T follicular helper cell (primary cell): Measurements from ENCODE around the gene TASP1.
"Not testable (repeated sequence)": the region's sequence is repeated elsewhere in the genome, so short reads cannot be mapped to it uniquely, and the experiment has no call there.

ENCODE experiments used
- DNase-seq: peaks from one replicate; pipeline ENCODE4 v3.0.0-alpha.2; 2020; ENCODE audit warnings: low read depth

Gene TASP1

DNA sequence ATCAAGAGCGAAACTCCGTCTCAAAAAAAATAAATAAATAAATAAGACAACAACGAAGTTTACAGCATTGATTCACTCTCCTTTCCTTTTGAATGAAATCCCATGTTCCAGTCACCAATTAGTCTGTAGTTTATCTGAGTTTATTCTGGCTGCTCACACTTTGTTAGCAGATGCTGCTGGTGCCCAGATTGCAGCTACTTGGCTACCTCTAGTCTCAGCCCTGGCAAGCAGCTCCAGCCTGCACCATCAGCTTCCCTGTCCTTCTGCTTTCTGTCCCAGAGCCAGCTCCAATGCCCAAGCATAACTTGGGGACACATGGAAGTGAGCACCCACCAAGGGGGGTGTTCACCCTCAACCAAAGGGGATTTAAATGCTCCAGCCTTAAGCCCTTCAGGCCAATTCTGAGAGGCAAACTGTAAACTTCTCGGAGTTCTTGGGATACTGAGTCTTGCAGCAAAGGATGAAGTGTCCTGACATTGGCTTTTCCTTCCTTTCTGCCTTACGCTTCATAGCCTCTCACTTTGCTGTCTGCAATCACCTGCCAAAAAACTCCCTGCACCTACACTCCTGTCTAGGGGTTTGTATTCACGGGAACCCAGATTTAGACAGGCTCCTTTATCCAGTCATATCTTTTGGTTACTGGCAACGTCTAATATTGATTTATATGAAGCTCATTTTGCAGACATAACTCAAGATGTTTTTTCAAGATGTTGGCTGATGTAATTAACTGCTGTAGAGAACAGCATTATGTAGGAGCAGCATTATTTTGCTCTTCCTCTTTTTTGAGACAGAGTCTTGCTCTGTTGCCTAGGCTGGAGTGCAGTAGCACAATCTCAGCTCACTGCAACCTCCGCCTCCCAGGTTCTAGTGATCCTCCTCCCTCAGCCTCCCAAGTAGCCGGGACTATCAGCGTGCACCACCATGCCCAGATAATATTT lies 9.8 kb upstream of the TASP1 start:
- DNase-seq, result no peak

DNA sequence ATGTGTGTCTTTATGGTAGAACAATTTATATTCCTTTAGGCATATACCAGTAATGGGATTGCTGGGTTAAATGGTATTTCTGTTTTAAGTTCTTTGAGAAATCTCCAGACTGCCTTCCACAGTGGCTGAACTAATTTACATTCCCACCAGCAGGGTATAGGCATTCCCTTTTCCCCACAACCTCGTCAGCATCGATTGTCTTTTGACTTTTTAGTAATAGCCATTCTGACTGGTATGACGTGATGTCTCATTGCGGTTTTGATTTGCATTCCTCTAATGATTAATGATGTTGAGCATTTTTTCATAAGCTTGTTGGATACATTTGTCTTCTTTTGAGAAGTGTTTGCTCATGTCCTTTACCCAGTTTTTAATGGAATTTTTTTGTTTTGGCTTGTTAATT lies 5.3 kb upstream of the TASP1 start:
- DNase-seq, result no peak

DNA sequence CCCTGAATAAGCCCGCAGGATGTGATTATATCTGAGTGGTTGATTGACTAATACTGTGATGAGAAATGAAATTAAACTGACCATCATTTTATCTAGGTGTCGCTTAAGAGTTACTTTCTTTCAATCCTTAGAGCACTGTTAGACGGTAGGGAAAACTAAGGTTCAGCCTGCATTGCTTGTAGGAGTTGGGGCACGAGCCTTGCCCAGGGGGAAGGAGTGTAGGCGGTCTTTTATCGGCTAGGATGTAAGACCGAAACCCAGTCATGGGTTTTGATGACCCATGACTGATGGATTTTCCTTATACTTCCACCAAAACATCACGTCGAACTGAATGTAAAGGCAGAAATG lies 392 bp upstream of the TASP1 start:
- DNase-seq, result no peak

DNA sequence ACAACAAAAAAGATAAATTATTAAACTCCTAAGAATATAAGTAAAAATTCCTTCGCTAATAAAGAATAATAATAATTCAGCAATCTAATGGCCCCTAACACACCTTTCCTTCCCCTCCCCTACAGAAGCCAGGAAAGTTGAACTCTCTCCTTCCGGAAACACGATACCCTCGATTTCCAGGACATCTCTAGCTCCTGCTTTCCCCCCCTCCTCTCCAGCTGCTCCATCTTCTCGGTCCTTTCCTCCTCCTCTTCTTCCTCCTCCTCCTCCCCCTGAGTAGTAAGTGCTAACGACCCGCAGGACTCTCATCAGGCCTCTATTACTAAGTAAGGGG lies 603 bp downstream of the TASP1 start:
- no peak for DNase-seq

- no peak for DNase-seq
Observed at GRCh38 chr20:13632431-13632830, 6.3 kb downstream of the TASP1 start.

DNA sequence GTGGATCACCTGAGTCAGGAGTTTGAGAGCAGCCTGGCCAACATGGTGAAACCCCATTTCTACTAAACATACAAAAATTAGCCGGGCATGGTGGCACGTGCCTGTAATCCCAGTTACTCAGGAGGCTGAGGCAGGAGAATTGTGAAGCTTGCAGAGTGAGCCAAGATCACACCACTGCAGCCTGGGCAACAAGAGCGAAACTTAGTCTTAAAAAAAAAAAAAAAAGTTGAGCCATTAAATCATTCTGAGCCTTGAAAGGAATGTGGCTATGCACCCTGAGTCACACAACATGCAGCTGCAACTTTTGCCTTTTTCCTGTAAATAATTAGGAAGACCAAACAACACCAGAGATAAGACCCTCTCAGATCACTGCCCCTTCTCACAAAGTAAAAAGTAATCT lies 11.2 kb downstream of the TASP1 start:
- not testable (repeated sequence) for DNase-seq

DNA sequence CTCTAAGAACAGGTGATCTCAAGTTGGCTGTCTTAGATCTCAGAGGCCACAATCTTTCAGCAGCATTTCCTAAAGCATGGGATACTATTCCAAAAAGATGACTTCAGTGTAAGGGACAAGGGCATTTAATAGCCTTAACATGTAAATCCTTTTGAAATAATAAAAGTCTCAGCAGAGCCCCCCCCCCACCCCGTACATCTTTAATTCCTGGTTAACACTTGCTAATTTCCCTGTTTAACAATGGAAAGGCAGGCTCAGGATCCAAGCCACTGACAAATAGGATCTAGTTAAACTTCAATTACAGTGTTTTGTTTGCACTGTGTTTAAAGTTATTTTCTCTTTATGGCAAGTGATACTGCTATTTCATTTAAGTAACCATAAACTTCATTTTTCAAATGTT lies 12.0 kb downstream of the TASP1 start:
- no peak for DNase-seq

- no peak for DNase-seq
Observed at GRCh38 chr20:13625304-13625979, 13.3 kb downstream of the TASP1 start.

GRCh38 chr20:13619415-13619814 lies 19.3 kb downstream of the TASP1 start:
- not testable (repeated sequence) for DNase-seq

GRCh38 chr20:13618456-13618855 lies 20.3 kb downstream of the TASP1 start:
- not testable (repeated sequence) for DNase-seq

DNA sequence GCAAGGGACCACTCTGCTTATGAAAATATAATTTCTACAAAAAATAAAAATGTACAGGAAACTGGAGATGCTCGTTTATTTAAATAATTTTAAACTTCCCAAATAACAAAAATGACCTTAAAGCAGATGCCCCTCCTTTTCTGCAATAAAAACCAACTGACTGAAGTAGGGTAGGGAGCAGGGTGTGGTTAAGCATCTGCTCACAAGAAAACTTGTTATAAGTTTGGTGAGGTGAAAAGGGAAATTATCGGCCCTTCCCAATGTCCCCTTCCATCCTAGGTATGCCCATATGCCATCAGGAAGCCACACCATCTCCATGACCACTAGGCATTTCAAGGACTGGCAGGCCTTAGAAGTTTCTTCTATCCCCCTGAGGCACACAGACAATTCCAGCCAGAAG lies 21.1 kb downstream of the TASP1 start:
- DNase-seq, result not testable (repeated sequence)

DNA sequence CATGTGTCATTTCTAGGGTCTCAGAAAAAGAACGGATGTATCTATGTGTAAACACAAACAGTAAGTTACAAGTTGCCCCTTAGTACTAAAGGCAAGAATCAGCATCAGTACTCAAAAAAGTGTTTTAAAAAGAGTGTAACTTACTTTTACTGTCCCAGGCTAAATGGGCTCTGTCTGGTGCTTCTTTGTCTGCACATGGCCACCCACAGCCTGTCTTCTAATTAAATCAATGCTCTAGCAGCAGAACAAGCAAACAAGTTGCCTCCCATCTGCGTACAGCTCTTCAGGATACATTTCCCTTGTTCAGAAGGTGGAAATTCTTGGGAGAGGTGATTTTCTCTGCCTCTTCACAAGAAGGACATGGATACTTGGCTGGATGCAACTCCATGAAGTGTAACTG lies 22.0 kb downstream of the TASP1 start:
- not testable (repeated sequence) for DNase-seq

GRCh38 chr20:13613917-13614316 lies 24.8 kb downstream of the TASP1 start:
- DNase-seq, result no peak

DNA sequence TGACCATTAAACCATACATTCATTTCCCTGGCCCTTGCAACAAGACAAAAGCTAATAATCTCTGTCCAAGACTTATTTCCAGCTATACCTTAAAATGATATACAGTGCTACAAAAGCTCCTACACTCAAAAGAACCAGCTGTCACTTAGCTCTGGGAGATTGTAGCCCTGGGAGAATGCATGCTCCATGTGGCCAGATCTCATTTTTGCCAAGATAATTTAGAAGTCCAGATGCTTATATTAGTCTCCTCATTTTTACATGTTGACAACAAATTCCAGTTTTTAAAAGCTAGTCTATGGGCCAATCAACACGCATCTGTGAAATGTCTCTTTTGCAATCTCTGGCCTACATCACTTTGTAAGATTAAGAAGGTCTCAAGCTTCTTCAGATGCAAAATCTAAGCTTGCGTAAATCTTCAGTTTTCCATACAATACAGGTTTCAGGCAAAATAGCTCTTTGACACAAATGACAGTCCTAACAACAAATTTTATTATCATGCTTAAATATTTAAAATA lies 27.1 kb downstream of the TASP1 start:
- no peak for DNase-seq

DNA sequence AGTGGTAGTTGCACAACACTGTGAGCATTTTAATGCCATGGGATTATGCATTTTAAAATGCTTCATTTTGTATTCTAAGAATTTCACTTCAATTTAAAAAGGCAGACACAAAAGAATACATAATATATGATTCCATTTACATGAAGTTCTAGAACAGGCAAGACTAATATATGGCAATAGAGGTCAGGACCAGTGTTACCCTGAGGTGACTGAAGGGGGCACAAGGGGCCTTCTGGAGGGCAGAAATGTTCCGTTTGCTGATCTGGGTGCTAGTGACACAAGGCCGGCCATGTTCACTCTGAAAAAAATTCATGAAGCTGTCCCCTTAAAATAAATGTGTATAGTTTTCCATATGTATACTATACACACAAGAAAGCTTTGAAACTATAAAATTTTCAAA lies 28.5 kb downstream of the TASP1 start:
- DNase-seq, result no peak

GRCh38 chr20:13608066-13608465 lies 30.7 kb downstream of the TASP1 start:
- no peak for DNase-seq

GRCh38 chr20:13593423-13593822 lies 45.3 kb downstream of the TASP1 start:
- DNase-seq, result not testable (repeated sequence)

DNA sequence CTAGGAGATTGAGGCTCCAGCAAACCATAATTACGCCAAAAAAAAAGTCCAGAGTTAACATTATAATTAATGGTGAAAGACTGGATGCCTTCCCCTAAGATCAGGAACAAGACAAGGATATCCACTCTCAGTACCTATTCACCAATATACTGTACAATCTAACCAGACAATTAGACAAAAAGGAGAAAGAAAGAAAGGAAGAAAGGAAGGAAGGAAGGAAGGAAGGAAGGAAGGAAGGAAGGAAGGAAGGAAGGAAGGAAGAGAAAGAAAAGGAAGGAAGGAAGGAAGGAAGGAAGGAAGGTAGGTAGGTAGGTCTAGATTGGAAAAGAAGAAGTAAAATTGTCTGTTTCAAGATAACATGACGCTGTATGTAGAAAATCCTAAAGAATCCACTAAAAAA lies 50.7 kb downstream of the TASP1 start:
- DNase-seq, result no peak

GRCh38 chr20:13587370-13587769 lies 51.4 kb downstream of the TASP1 start:
- DNase-seq, result no peak

GRCh38 chr20:13586133-13586532 lies 52.6 kb downstream of the TASP1 start:
- no peak for DNase-seq

- no peak for DNase-seq
Observed at GRCh38 chr20:13581451-13581850, 57.3 kb downstream of the TASP1 start.

DNA sequence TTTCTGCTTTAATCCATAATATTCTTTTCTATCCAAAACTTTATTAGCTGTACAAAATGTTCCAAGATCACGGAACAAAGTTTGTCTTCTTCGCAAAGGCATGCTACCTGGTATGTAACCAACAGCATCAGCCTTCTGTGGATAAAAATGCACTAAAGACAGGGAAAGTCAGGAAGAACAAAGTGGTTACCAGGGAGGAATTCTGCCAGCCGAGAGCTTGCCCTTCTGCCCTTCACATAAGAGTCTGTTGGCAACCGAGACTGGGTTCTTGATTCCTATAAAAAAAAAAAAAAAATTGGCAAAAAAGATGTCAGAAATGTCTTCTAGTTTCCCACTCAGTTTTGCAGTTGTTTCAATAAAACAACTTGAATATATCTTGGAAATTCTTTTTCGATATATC lies 58.0 kb downstream of the TASP1 start:
- no peak for DNase-seq

DNA sequence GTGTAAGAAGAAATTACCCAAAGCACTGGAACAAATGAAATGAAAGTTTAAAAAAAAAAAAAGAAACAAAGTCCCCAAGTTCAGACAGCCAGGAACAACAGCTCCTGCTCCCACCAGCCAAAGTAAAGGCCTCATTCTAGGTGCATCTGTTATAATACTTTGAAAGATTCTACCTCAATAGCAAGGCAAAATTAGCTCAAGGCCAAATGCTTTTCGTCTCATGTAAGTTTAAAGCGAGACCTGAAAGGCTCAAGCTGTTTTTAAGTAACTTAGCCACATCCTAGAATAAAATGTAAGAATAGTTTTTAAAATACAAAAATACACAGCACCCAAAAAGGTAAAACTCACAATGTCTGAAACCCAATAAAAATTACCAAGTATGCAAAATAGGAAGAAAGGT lies 64.7 kb downstream of the TASP1 start:
- DNase-seq, result no peak
